ENCODE results near the gene CEP76. TPM values are rescaled to one million over a fixed set of nuclear protein-coding genes. Genes with fewer than 3 reads are reported as not detected.

CEP76 gene
- total RNA-seq, 1 experiment from 2014 or later, result 26.4 TPM

DNA sequence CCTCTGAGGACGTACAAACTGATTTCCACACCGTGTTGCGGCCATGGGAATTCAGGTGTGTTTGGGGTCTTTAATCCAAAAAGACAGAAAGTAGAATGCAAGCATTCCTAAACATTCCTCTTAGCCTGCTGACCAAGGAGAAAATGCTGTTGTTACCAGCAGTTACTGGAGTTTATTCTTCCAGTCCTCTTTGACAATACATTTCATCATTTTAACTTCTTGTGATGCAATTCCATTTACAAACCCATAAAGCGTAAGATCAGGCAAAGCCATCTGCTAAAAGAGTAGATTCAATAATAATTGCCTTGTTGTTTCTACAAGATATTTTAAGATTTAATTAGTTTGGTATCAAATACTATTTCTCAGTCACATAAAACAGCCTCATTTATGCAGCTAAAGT is 77.3 kb downstream of the CEP76 start:
- Mint-ChIP-seq H3K4me1 (ENCODE audit: low read depth, unreplicated experiment) (no peaks in the 10 kb centered on the region), H3K9me3 (ENCODE audit: unreplicated experiment) (no peaks in the 10 kb centered on the region), H3K27me3 (ENCODE audit: insufficient read depth, unreplicated experiment) (no peaks in the 10 kb centered on the region), H3K4me3 (ENCODE audit: unreplicated experiment) (no peak overlapping the region), H3K27ac (ENCODE audit: unreplicated experiment) (no peak overlapping the region), H3K36me3 (ENCODE audit: insufficient read depth, unreplicated experiment) (no peaks in the 10 kb centered on the region)
- TF ChIP-seq, protein P1, sequence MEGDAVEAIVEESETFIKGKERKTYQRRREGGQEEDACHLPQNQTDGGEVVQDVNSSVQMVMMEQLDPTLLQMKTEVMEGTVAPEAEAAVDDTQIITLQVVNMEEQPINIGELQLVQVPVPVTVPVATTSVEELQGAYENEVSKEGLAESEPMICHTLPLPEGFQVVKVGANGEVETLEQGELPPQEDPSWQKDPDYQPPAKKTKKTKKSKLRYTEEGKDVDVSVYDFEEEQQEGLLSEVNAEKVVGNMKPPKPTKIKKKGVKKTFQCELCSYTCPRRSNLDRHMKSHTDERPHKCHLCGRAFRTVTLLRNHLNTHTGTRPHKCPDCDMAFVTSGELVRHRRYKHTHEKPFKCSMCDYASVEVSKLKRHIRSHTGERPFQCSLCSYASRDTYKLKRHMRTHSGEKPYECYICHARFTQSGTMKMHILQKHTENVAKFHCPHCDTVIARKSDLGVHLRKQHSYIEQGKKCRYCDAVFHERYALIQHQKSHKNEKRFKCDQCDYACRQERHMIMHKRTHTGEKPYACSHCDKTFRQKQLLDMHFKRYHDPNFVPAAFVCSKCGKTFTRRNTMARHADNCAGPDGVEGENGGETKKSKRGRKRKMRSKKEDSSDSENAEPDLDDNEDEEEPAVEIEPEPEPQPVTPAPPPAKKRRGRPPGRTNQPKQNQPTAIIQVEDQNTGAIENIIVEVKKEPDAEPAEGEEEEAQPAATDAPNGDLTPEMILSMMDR (IDR thresholded peaks at IDR 0.05; ENCODE audit: insufficient read depth in 1 of 2, low read depth in 1 of 2, low read length in 1 of 2, severe bottlenecking in 1 of 2, unreplicated experiment in 1 of 2), result no peak
- ChIA-PET POLR2A (no interaction called here), CTCF (no interaction called here)
- no peak for DNase-seq
- no peaks in the 10 kb centered on the region for H3K36me3 ChIP-seq (ENCODE audit: control insufficient read depth, insufficient read depth, low read length)
- H3K4me1 ChIP-seq, result no peaks in the 10 kb centered on the region
- H3K4me3 ChIP-seq (ENCODE audit: low read depth, low read length), result no peak overlapping the region
- H3K27me3 ChIP-seq (replicated peaks; ENCODE audit: control insufficient read depth, insufficient read depth, low read length), result no peaks in the 10 kb centered on the region
- intact Hi-C loops (cut with micrococcal nuclease; ENCODE audit: unreplicated experiment), result loop anchor here (5.0 kb wide), 1 partner anchor 33 kb away; no protein-coding TSS in a partner anchor
- BruUV-seq (replicated peaks), result no TSS peak
- H3K9me3 ChIP-seq, result no peaks in the 10 kb centered on the region

Other genes starting within 250 kb of the CEP76 start
- gene SPIRE1, start 44.6 kb downstream of the CEP76 start, total RNA-seq (2022), result 9.2 and 9.5 TPM in 2 replicates
- 106 and 108 TPM in 2 replicates for gene PSMG2, start 319 bp upstream of the CEP76 start, total RNA-seq (2022)
- 53.4 and 55.0 TPM in 2 replicates for gene PTPN2, start 181.5 kb upstream of the CEP76 start, total RNA-seq (2022)
- gene SEH1L, start 245.3 kb upstream of the CEP76 start, total RNA-seq (2022), result 116 and 118 TPM in 2 replicates

Data from Caco-2 (cell line).